Liver (tissue), 9 donors: ENCODE results near the gene CA10. TPM values are rescaled to one million over a fixed set of nuclear protein-coding genes. Genes with fewer than 3 reads are reported as not detected.

Experiments
- DNase-seq: peaks from one replicate; pipeline ENCODE4 v3.0.0-alpha.2; 2017; ENCODE audit warnings: low spot score
- H3K27ac ChIP-seq, 2 donors: one replicate each; pipeline ENCODE4 v1.7.0; 2013; ENCODE audit warnings: inconsistent platforms in 2 of 2, low read length in 2 of 2, control low read depth in 1 of 2, low read depth in 1 of 2, mild to moderate bottlenecking in 1 of 2
- H3K27me3 ChIP-seq, 4 donors: one replicate each; pipeline versions ENCODE4 v1.6.1 to v1.7.0; 2013; ENCODE audit warnings: low read length in 3 of 4, inconsistent platforms in 1 of 4, mild to moderate bottlenecking in 1 of 4, moderate library complexity in 1 of 4; ENCODE audit not compliant: control insufficient read depth in 4 of 4, insufficient read depth in 4 of 4
- H3K36me3 ChIP-seq, 4 donors: one replicate each; pipeline versions ENCODE4 v1.6.1 to v1.7.0; 2013; ENCODE audit warnings: low read length in 3 of 4, mild to moderate bottlenecking in 3 of 4, low read depth in 1 of 4, moderate library complexity in 1 of 4; ENCODE audit not compliant: control insufficient read depth in 4 of 4, insufficient read depth in 3 of 4
- H3K4me1 ChIP-seq, 4 donors: one replicate each; pipeline versions ENCODE4 v1.6.1 to v1.7.0; 2013; ENCODE audit warnings: low read length in 3 of 4, mild to moderate bottlenecking in 3 of 4, moderate library complexity in 1 of 4; ENCODE audit not compliant: control insufficient read depth in 4 of 4, insufficient read depth in 4 of 4
- H3K4me3 ChIP-seq, 3 donors: one replicate each; pipeline versions ENCODE4 v1.6.1 to v1.7.0; 2013; ENCODE audit warnings: low read length in 3 of 3, control low read depth in 1 of 3, low read depth in 1 of 3, mild to moderate bottlenecking in 1 of 3
- H3K9ac ChIP-seq, 2 donors: one replicate each; pipeline ENCODE4 v1.7.0; 2013; ENCODE audit warnings: low read length in 2 of 2, mild to moderate bottlenecking in 2 of 2, moderate library complexity in 2 of 2, control low read depth in 1 of 2, low read depth in 1 of 2
- H3K9me3 ChIP-seq, 4 donors: one replicate each; pipeline versions ENCODE4 v1.6.1 to v1.7.0; 2013; ENCODE audit warnings: low read length in 3 of 4; ENCODE audit not compliant: control insufficient read depth in 4 of 4
- EGR1 ChIP-seq, 2 donors: IDR thresholded peaks; 2 replicates each; pipeline ENCODE4 v1.6.1; 2016 to 2018; ENCODE audit warnings: antibody characterized with exemption in 2 of 2, low read depth in 2 of 2
- FOXA1 ChIP-seq: IDR thresholded peaks from 2 replicates; pipeline ENCODE4 v1.6.1; 2016; ENCODE audit warnings: antibody characterized with exemption
- FOXA2 ChIP-seq: IDR thresholded peaks from 2 replicates; pipeline ENCODE4 v1.6.1; 2016; ENCODE audit warnings: antibody characterized with exemption
- GABPA ChIP-seq, 2 donors: IDR thresholded peaks in 1 of 2; conservative IDR thresholded peaks in 1 of 2; 2 replicates each; pipeline ENCODE4 v1.6.1; 2016; ENCODE audit warnings: antibody characterized with exemption in 2 of 2, mild to moderate bottlenecking in 1 of 2, moderate library complexity in 1 of 2
- HNF4G ChIP-seq: IDR thresholded peaks from 2 replicates; pipeline ENCODE4 v1.6.1; 2016; ENCODE audit warnings: antibody characterized with exemption
- JUND ChIP-seq, 2 donors: IDR thresholded peaks; 2 replicates each; pipeline ENCODE4 v1.6.1; 2016; ENCODE audit warnings: antibody characterized with exemption in 2 of 2
- NR2F2 ChIP-seq: IDR thresholded peaks from 2 replicates; pipeline ENCODE4 v1.6.1; 2016; ENCODE audit warnings: antibody characterized with exemption
- RAD21 ChIP-seq, 2 donors: IDR thresholded peaks; 2 replicates each; pipeline ENCODE4 v1.6.1; 2016; ENCODE audit warnings: antibody characterized with exemption in 2 of 2, mild to moderate bottlenecking in 2 of 2
- RXRA ChIP-seq, 2 donors: IDR thresholded peaks; 2 replicates each; pipeline ENCODE4 v1.6.1; 2017 to 2018; ENCODE audit warnings: antibody characterized with exemption in 2 of 2, mild to moderate bottlenecking in 1 of 2
- SP1 ChIP-seq: IDR thresholded peaks from 2 replicates; pipeline ENCODE4 v1.6.1; 2018; ENCODE audit warnings: antibody characterized with exemption, mild to moderate bottlenecking
- TAF1 ChIP-seq: conservative IDR thresholded peaks from 2 replicates; pipeline ENCODE4 v1.6.1; 2016; ENCODE audit warnings: antibody characterized with exemption, mild to moderate bottlenecking
- YY1 ChIP-seq: IDR thresholded peaks from 2 replicates; pipeline ENCODE4 v1.6.1; 2016; ENCODE audit warnings: antibody characterized with exemption, mild to moderate bottlenecking
- WGBS: extraction: QIAGEN DNeasy Blood & Tissue Kit; methylation state at CpG from one replicate; pipeline ENCODE4 v1.1.7; 2013; 5-methylcytosine and 5-hydroxymethylcytosine counted together
- polyA plus RNA-seq, 2 donors: library from polyadenylated mRNA; stranded (reverse) in 1 of 2; unstranded in 1 of 2; fragments of 200-250 nt in 1 of 2; fragments of >200 nt in 1 of 2; fragmentation: Nextera tagmentation in 1 of 2; extraction: Ambion mirVana in 1 of 2; gene quantifications; one replicate each; pipeline versions ENCODE4 v1.2.1 to v1.2.3, GENCODE V29; 2013 to 2015
- total RNA-seq, 2 donors: library from RNA; depleted of rRNA; stranded (reverse); fragments of >200 nt; gene quantifications; one replicate each; pipeline ENCODE4 v1.2.3, GENCODE V29; 2014
- TF ChIP-seq, protein P1 (sequence below): IDR thresholded peaks from 2 replicates; pipeline ENCODE4 v1.6.1; 2016; ENCODE audit warnings: antibody characterized with exemption
- TF ChIP-seq, protein P2 (sequence below): fragments of 150-350 bp; IDR thresholded peaks from 2 replicates; pipeline ENCODE4 v1.5.1; 2017; ENCODE audit warnings: improper control_type of control experiment, low read depth, low read length; ENCODE audit not compliant: missing input control
- TF ChIP-seq, protein P3 (sequence below): IDR thresholded peaks from 2 replicates; pipeline ENCODE4 v1.6.1; 2016; ENCODE audit warnings: antibody characterized with exemption
- TF ChIP-seq, protein P4 (sequence below): IDR thresholded peaks from 2 replicates; pipeline ENCODE4 v1.6.1; 2016; ENCODE audit warnings: antibody characterized with exemption
- TF ChIP-seq, protein P5 (sequence below): IDR thresholded peaks from 2 replicates; pipeline ENCODE4 v1.6.1; 2016; ENCODE audit warnings: antibody characterized with exemption, mild to moderate bottlenecking
- donor health status: healthy.
- donor health status: healthy.
- donor health status: healthy.
- donor health status: healthy.
- donor health status: healthy.

The CA10 gene
- total and polyA plus RNA-seq, 4 donors: 0.05 TPM; not detected in 3

DNA sequence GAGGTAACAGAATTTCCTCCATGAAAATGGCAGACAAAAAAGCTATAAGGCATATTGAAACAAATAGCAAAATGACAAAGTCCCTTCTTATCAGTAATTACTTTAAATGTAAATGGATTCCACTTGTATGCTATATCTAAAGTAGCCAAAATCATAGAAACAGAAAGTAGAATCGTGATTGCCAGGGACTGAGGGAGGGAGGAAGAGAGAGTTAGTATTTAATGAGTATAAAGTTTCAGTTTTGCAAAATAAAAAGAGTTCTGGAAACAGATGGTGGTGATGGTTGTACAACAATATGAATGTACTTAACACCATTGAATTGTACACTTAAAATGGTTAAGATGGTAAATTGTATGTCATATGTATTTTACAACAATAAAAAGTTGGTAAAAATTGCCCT, 407.4 kb downstream of the CA10 start:
- no peaks in the 10 kb centered on the region for H3K27me3 ChIP-seq

DNA sequence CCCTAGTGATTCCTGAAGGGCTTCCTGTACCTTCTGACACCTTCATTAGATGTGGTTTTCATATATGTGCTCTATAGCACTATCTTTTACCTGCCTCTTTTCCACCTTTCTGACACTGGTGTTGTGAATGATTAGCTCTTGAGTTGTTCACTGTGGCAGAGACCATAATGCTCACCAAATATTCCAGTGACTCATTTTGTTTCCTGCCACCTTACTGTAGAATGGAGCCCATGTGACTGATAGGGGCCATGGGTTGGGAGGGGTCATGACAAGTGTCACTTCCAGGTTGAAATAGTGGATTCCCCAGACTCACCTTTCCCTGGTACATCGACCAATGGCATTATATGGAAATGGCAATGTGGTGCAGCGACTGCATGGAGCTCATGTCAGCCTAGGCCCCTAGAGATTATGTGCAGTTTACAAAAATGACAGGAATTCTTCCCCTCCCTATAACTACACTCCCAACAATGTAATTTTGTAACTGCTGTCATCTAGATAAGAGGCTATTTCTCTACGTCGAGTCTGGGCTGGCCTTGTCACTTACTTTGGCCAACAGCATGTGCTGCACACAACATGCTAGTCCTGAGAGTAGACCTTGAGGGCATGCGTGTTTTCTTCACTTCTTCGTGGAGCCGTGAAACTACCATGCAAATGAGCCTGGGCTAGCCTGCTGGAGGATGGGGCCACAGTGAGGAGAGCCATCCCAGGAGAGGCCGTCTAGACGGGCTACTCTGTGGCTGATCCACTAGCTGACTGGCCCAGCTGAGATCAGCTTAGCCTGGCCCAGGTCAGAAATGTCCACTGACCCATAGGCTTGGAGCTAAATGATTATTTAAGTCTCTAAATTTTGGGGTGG, 409.5 kb downstream of the CA10 start:
- H3K27me3 ChIP-seq: no peaks in the 10 kb centered on the region
- no peak overlapping the region for H3K9ac ChIP-seq
- no peaks in the 10 kb centered on the region for H3K4me1 ChIP-seq
- 91% methylated on average over 9 of the region's 9 CpGs for WGBS
- no peaks in the 10 kb centered on the region for H3K9me3 ChIP-seq
- no peak for DNase-seq
- no peak overlapping the region for H3K4me3 ChIP-seq
- H3K27ac ChIP-seq: no peak overlapping the region
- no peaks in the 10 kb centered on the region for H3K36me3 ChIP-seq
- TF ChIP-seq FOXA2 (no peak), GABPA (IDR thresholded peaks at IDR 0.05 in 1 of 2, conservative IDR thresholded peaks at IDR 0.05 in 1 of 2) (no peak), SP1 (no peak)
- TF ChIP-seq, protein P1, sequence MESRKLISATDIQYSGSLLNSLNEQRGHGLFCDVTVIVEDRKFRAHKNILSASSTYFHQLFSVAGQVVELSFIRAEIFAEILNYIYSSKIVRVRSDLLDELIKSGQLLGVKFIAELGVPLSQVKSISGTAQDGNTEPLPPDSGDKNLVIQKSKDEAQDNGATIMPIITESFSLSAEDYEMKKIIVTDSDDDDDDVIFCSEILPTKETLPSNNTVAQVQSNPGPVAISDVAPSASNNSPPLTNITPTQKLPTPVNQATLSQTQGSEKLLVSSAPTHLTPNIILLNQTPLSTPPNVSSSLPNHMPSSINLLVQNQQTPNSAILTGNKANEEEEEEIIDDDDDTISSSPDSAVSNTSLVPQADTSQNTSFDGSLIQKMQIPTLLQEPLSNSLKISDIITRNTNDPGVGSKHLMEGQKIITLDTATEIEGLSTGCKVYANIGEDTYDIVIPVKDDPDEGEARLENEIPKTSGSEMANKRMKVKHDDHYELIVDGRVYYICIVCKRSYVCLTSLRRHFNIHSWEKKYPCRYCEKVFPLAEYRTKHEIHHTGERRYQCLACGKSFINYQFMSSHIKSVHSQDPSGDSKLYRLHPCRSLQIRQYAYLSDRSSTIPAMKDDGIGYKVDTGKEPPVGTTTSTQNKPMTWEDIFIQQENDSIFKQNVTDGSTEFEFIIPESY: no peak
- TF ChIP-seq, protein P2, sequence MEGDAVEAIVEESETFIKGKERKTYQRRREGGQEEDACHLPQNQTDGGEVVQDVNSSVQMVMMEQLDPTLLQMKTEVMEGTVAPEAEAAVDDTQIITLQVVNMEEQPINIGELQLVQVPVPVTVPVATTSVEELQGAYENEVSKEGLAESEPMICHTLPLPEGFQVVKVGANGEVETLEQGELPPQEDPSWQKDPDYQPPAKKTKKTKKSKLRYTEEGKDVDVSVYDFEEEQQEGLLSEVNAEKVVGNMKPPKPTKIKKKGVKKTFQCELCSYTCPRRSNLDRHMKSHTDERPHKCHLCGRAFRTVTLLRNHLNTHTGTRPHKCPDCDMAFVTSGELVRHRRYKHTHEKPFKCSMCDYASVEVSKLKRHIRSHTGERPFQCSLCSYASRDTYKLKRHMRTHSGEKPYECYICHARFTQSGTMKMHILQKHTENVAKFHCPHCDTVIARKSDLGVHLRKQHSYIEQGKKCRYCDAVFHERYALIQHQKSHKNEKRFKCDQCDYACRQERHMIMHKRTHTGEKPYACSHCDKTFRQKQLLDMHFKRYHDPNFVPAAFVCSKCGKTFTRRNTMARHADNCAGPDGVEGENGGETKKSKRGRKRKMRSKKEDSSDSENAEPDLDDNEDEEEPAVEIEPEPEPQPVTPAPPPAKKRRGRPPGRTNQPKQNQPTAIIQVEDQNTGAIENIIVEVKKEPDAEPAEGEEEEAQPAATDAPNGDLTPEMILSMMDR: no peak

More for the DNA sequence above, 407.4 kb downstream of the CA10 start:
- no peaks in the 10 kb centered on the region for H3K36me3 ChIP-seq
- H3K9ac ChIP-seq: no peak overlapping the region
- no peak overlapping the region for H3K4me3 ChIP-seq
- H3K4me1 ChIP-seq: no peaks in the 10 kb centered on the region
- H3K9me3 ChIP-seq: no peaks in the 10 kb centered on the region
- H3K27ac ChIP-seq: no peak overlapping the region
- 58% methylated on average over 1 of the region's 1 CpG for WGBS
- no peak for DNase-seq
- TF ChIP-seq RXRA (IDR thresholded peaks at IDR 0.05): no peak
- TF ChIP-seq, protein P3, sequence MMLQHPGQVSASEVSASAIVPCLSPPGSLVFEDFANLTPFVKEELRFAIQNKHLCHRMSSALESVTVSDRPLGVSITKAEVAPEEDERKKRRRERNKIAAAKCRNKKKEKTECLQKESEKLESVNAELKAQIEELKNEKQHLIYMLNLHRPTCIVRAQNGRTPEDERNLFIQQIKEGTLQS: no peak
- TF ChIP-seq JUND (IDR thresholded peaks at IDR 0.05): no peak
- TF ChIP-seq FOXA1: no peak
- TF ChIP-seq YY1: no peak
- no peak for TF ChIP-seq NR2F2
- TF ChIP-seq, protein P2: no peak
- TF ChIP-seq GABPA (IDR thresholded peaks at IDR 0.05 in 1 of 2, conservative IDR thresholded peaks at IDR 0.05 in 1 of 2): no peak
- TF ChIP-seq RAD21 (IDR thresholded peaks at IDR 0.05): no peak
- TF ChIP-seq, protein P4, sequence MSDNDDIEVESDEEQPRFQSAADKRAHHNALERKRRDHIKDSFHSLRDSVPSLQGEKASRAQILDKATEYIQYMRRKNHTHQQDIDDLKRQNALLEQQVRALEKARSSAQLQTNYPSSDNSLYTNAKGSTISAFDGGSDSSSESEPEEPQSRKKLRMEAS: no peak
- TF ChIP-seq FOXA2: no peak
- no peak for TF ChIP-seq TAF1
- TF ChIP-seq HNF4G: no peak
- no peak for TF ChIP-seq EGR1 (IDR thresholded peaks at IDR 0.05; ENCODE audit: low read depth in 2 of 2)
- no peak for TF ChIP-seq SP1
- TF ChIP-seq, protein P5, sequence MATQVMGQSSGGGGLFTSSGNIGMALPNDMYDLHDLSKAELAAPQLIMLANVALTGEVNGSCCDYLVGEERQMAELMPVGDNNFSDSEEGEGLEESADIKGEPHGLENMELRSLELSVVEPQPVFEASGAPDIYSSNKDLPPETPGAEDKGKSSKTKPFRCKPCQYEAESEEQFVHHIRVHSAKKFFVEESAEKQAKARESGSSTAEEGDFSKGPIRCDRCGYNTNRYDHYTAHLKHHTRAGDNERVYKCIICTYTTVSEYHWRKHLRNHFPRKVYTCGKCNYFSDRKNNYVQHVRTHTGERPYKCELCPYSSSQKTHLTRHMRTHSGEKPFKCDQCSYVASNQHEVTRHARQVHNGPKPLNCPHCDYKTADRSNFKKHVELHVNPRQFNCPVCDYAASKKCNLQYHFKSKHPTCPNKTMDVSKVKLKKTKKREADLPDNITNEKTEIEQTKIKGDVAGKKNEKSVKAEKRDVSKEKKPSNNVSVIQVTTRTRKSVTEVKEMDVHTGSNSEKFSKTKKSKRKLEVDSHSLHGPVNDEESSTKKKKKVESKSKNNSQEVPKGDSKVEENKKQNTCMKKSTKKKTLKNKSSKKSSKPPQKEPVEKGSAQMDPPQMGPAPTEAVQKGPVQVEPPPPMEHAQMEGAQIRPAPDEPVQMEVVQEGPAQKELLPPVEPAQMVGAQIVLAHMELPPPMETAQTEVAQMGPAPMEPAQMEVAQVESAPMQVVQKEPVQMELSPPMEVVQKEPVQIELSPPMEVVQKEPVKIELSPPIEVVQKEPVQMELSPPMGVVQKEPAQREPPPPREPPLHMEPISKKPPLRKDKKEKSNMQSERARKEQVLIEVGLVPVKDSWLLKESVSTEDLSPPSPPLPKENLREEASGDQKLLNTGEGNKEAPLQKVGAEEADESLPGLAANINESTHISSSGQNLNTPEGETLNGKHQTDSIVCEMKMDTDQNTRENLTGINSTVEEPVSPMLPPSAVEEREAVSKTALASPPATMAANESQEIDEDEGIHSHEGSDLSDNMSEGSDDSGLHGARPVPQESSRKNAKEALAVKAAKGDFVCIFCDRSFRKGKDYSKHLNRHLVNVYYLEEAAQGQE: no peak
